NB4 (cell line): ENCODE measurements around the gene PTEN.
A peak's percentile ranks its signal among the peaks of the same experiment; 100 is the strongest.

Source experiments
- CTCF ChIP-seq: IDR thresholded peaks from one replicate; pipeline ENCODE4 v1.5.1; 2012; ENCODE audit warnings: low read depth, low read length
- POLR2A ChIP-seq: IDR thresholded peaks from 2 replicates; pipeline ENCODE4 v1.6.1; 2011; ENCODE audit warnings: mild to moderate bottlenecking; ENCODE audit not compliant: insufficient read length; ENCODE audit errors: extremely low read depth

- TF ChIP-seq CTCF, result no peak
- TF ChIP-seq POLR2A, result peak; percentile 71
Observed at GRCh38 chr10:87863053-87863943, at the start of gene PTEN, which contains the start of gene KLLN.
